H1 (cell line): ENCODE results near the gene NID1. TPM values are rescaled to one million over a fixed set of nuclear protein-coding genes. Genes with fewer than 3 reads are reported as not detected.

ENCODE experiments used
- CTCF ChIA-PET: fragments of 300-600 bp; sonication (Branson Sonifier 250); formaldehyde crosslinking; loops from one replicate; lab custom pipeline; 2021; ENCODE audit not compliant: partially characterized antibody; lab: Charles Lee
- POLR2A ChIA-PET: fragments of 300-600 bp; sonication (Branson Sonifier 250); formaldehyde crosslinking; loops from one replicate; lab custom pipeline; 2021; ENCODE audit warnings: inconsistent platforms; ENCODE audit not compliant: partially characterized antibody; lab: Charles Lee
- DNase-seq, 2 experiments: peaks; one replicate each; pipeline versions ENCODE4 v3.0.0 to v3.0.0-alpha.2; 2010 to 2022; ENCODE audit warnings: low spot score in 2 of 2, low read depth in 1 of 2, mixed read lengths in 1 of 2
- FAIRE-seq: peaks from 2 replicates; lab custom pipeline; 2011; peaks lifted over from hg19 to GRCh38; lab: Jason Lieb, UNC
- H2AFZ ChIP-seq: 2 replicates; pipeline ENCODE4 v1.8.1; 2012; ENCODE audit warnings: low read length, inconsistent platforms
- H2AK5ac ChIP-seq: 2 replicates; pipeline ENCODE4 v1.6.1; 2013; ENCODE audit warnings: low read depth, low read length
- H2BK120ac ChIP-seq: replicated peaks from 2 replicates; pipeline ENCODE3; 2013; ENCODE audit warnings: low read depth, low read length, inconsistent platforms
- H2BK12ac ChIP-seq: 2 replicates; pipeline ENCODE4 v1.6.1; 2013; ENCODE audit warnings: low read depth, low read length
- H2BK15ac ChIP-seq: 2 replicates; pipeline ENCODE4 v1.6.1; 2013; ENCODE audit warnings: low read length
- H2BK20ac ChIP-seq: 2 replicates; pipeline ENCODE4 v1.6.1; 2013; ENCODE audit warnings: low read length
- H2BK5ac ChIP-seq: 2 replicates; pipeline ENCODE4 v1.6.1; 2013; ENCODE audit warnings: low read depth, low read length
- H3K14ac ChIP-seq: 2 replicates; pipeline ENCODE4 v1.6.1; 2013; ENCODE audit warnings: inconsistent platforms; ENCODE audit not compliant: insufficient read length
- H3K18ac ChIP-seq: 2 replicates; pipeline ENCODE4 v1.6.1; 2013; ENCODE audit warnings: low read length; ENCODE audit errors: extremely low read depth
- H3K23ac ChIP-seq: 2 replicates; pipeline ENCODE4 v1.6.1; 2013; ENCODE audit warnings: inconsistent platforms; ENCODE audit not compliant: insufficient read length
- H3K23me2 ChIP-seq: 2 replicates; pipeline ENCODE4 v1.6.1; 2013; ENCODE audit warnings: low read depth, low read length
- H3K27ac ChIP-seq: 2 replicates; pipeline ENCODE4 v1.6.1; 2011; ENCODE audit warnings: low read depth, low read length, inconsistent platforms
- H3K27me3 ChIP-seq, 4 experiments: replicated peaks in 1 of 4; 1 replicate in 1 of 4; 2 replicates in 3 of 4; pipeline versions ENCODE4 v1.6.1 to v1.8.1; 2011 to 2013; ENCODE audit warnings: low read length in 3 of 4, mild to moderate bottlenecking in 3 of 4, inconsistent platforms in 2 of 4, mixed read lengths in 2 of 4, moderate library complexity in 1 of 4; ENCODE audit not compliant: control insufficient read depth in 3 of 4, insufficient read depth in 3 of 4; ENCODE audit errors: extremely low read depth in 1 of 4
- H3K36me3 ChIP-seq, 4 experiments: 2 replicates each; pipeline versions ENCODE4 v1.6.1 to v1.8.1; 2011 to 2013; ENCODE audit warnings: mild to moderate bottlenecking in 4 of 4, low read length in 3 of 4, moderate library complexity in 2 of 4, control low read depth in 1 of 4, inconsistent platforms in 1 of 4; ENCODE audit not compliant: insufficient read depth in 4 of 4, control insufficient read depth in 2 of 4
- H3K4ac ChIP-seq: replicated peaks from 2 replicates; pipeline ENCODE3; 2013; ENCODE audit warnings: low read length, low read depth, mixed read lengths, inconsistent platforms; ENCODE audit not compliant: insufficient read length
- H3K4me1 ChIP-seq, 4 experiments: replicated peaks in 1 of 4; 1 replicate in 1 of 4; 2 replicates in 3 of 4; pipeline versions ENCODE4 v1.6.1 to v1.8.1; 2011 to 2013; ENCODE audit warnings: low read length in 3 of 4, inconsistent platforms in 2 of 4, mixed read lengths in 1 of 4; ENCODE audit not compliant: insufficient read depth in 4 of 4, control insufficient read depth in 3 of 4
- H3K4me2 ChIP-seq, 2 experiments: 2 replicates each; pipeline versions ENCODE4 v1.6.1 to v1.8.1; 2011 to 2013; ENCODE audit warnings: low read depth in 2 of 2, low read length in 2 of 2, control low read depth in 1 of 2, inconsistent platforms in 1 of 2, mild to moderate bottlenecking in 1 of 2; ENCODE audit not compliant: insufficient read depth in 1 of 2
- H3K4me3 ChIP-seq, 4 experiments: fragments of 200-600, 300-600 bp in 1 of 4; sonication (generic), shearing (Covaris generic), sonication (Bioruptor Twin) in 1 of 4; 2 replicates each; pipeline versions ENCODE4 v1.5.1 to v1.8.1; 2011 to 2016; ENCODE audit warnings: low read length in 4 of 4, low read depth in 3 of 4, control low read depth in 2 of 4, inconsistent platforms in 2 of 4, mild to moderate bottlenecking in 2 of 4, mixed read lengths in 1 of 4, moderate library complexity in 1 of 4; ENCODE audit not compliant: insufficient read depth in 2 of 4; ENCODE audit errors: extremely low read depth in 1 of 4
- H3K56ac ChIP-seq: replicated peaks from 2 replicates; pipeline ENCODE3; 2013; ENCODE audit warnings: low read depth, mild to moderate bottlenecking, mixed read lengths, low read length, inconsistent platforms; ENCODE audit not compliant: insufficient read length
- H3K79me1 ChIP-seq: 2 replicates; pipeline ENCODE4 v1.6.1; 2013; ENCODE audit warnings: low read depth, low read length, control low read depth
- H3K79me2 ChIP-seq, 2 experiments: 2 replicates each; pipeline versions ENCODE4 v1.6.1 to v1.8.1; 2012 to 2013; ENCODE audit warnings: low read length in 2 of 2, mild to moderate bottlenecking in 2 of 2, inconsistent platforms in 1 of 2; ENCODE audit not compliant: insufficient read depth in 2 of 2, control insufficient read depth in 1 of 2
- H3K9ac ChIP-seq, 4 experiments: replicated peaks in 1 of 4; 1 replicate in 1 of 4; 2 replicates in 3 of 4; pipeline versions ENCODE4 v1.6.1 to v1.8.1; 2011 to 2013; ENCODE audit warnings: low read depth in 3 of 4, low read length in 3 of 4, control low read depth in 2 of 4, mild to moderate bottlenecking in 2 of 4, moderate library complexity in 2 of 4, inconsistent platforms in 1 of 4; ENCODE audit errors: extremely low read depth in 1 of 4
- H3K9me3 ChIP-seq, 2 experiments: 2 replicates each; pipeline versions ENCODE4 v1.6.1 to v1.8.1; 2012 to 2013; ENCODE audit warnings: mild to moderate bottlenecking in 2 of 2, moderate library complexity in 2 of 2, control low read depth in 1 of 2, inconsistent platforms in 1 of 2, low read depth in 1 of 2, low read length in 1 of 2, mixed read lengths in 1 of 2; ENCODE audit not compliant: insufficient read depth in 2 of 2
- H4K20me1 ChIP-seq, 2 experiments: replicated peaks in 1 of 2; 2 replicates each; pipeline versions ENCODE3 to v1.8.1; 2011 to 2013; ENCODE audit warnings: inconsistent platforms in 2 of 2, low read length in 2 of 2, mild to moderate bottlenecking in 1 of 2; ENCODE audit not compliant: insufficient read depth in 2 of 2, control insufficient read depth in 1 of 2
- H4K5ac ChIP-seq: 2 replicates; pipeline ENCODE4 v1.6.1; 2013; ENCODE audit warnings: low read length, low read depth, mixed read lengths, inconsistent platforms; ENCODE audit not compliant: insufficient read length
- H4K8ac ChIP-seq: 2 replicates; pipeline ENCODE4 v1.8.0; 2013; ENCODE audit warnings: mild to moderate bottlenecking, moderate library complexity, low read length, inconsistent platforms; ENCODE audit not compliant: insufficient read depth; ENCODE audit errors: extremely low read depth
- H4K91ac ChIP-seq: replicated peaks from 2 replicates; pipeline ENCODE3; 2013; ENCODE audit warnings: low read length, mixed read lengths, inconsistent platforms; ENCODE audit not compliant: insufficient read length
- BACH1 ChIP-seq: IDR thresholded peaks from 2 replicates; pipeline ENCODE4 v1.6.1; 2012; ENCODE audit warnings: low read length, improper control_type of control experiment
- HDAC2 ChIP-seq, 2 experiments: fragments of 300-600 bp in 1 of 2; sonication (generic) in 1 of 2; IDR thresholded peaks; 2 replicates each; pipeline ENCODE4 v1.6.1; 2011 to 2012; ENCODE audit warnings: low read depth in 2 of 2, low read length in 2 of 2, mild to moderate bottlenecking in 2 of 2, moderate library complexity in 2 of 2, borderline replicate concordance in 1 of 2, inconsistent platforms in 1 of 2
- KDM4A ChIP-seq: IDR thresholded peaks from one replicate; pipeline ENCODE4 v1.7.1; 2012; ENCODE audit warnings: low read depth, mild to moderate bottlenecking, moderate library complexity, low read length, inconsistent platforms; ENCODE audit not compliant: severe bottlenecking
- RNF2 ChIP-seq: fragments of 200-900, 300-1000 bp; sonication (generic); IDR thresholded peaks from 2 replicates; pipeline ENCODE4 v1.7.1; 2016; ENCODE audit warnings: borderline replicate concordance, low read depth, mild to moderate bottlenecking, antibody characterized with exemption, low read length; ENCODE audit not compliant: poor library complexity, severe bottlenecking; ENCODE audit errors: missing control alignments
- WGBS, 2 experiments: shearing (Covaris generic) in 1 of 2; methylation state at CpG; one replicate each; pipeline versions ENCODE4 v1.1.6 to v1.1.7; 2013 to 2015; ENCODE audit warnings: low lambda C conversion rate in 2 of 2, mixed read lengths in 2 of 2, inconsistent platforms in 1 of 2, low coverage in 1 of 2, missing lambda C conversion rate in 1 of 2; ENCODE audit not compliant: insufficient replicate concordance in 2 of 2, insufficient coverage in 1 of 2, insufficient read length in 1 of 2; ENCODE audit errors: extremely low coverage in 1 of 2, missing lambda C conversion rate in 1 of 2; 5-methylcytosine and 5-hydroxymethylcytosine counted together
- polyA plus RNA-seq, 7 experiments: library from polyadenylated mRNA; depleted of rRNA in 3 of 7; stranded (reverse) in 5 of 7; unstranded in 2 of 7; fragments of >200 nt in 5 of 7; fragments of 200-250 nt in 2 of 7; gene quantifications; 1 replicate in 5 of 7; 2 replicates in 1 of 7; 4 replicates in 1 of 7; pipeline versions ENCODE4 v1.2.1 to v1.2.3, GENCODE V29; 2011 to 2013; ENCODE audit warnings: missing spikeins in 2 of 7, mixed read lengths in 2 of 7
- total RNA-seq: library from RNA; stranded (reverse); fragmentation: NEBNext Ultra II Directional; extraction: Animal tissue kit (Norgen Biotek cat#: 25700); gene quantifications from 2 replicates; pipeline ENCODE4 v1.2.1, GENCODE V29; 2021
- TF ChIP-seq, protein P1 (sequence below), 3 experiments: IDR thresholded peaks; 1 replicate in 2 of 3; 2 replicates in 1 of 3; pipeline versions ENCODE4 v1.5.1 to v1.6.1; 2011; ENCODE audit warnings: low read length in 3 of 3, mild to moderate bottlenecking in 3 of 3, inconsistent platforms in 2 of 3, low read depth in 1 of 3, moderate library complexity in 1 of 3; ENCODE audit not compliant: insufficient read depth in 1 of 3; ENCODE audit errors: control extremely low read depth in 1 of 3

Gene NID1
- total and polyA plus RNA-seq, 2 of the 8 experiments (the other 6 are each of a cell fraction or from before 2014, with no cell fraction given), result 20.9 to 25.4 TPM

DNA sequence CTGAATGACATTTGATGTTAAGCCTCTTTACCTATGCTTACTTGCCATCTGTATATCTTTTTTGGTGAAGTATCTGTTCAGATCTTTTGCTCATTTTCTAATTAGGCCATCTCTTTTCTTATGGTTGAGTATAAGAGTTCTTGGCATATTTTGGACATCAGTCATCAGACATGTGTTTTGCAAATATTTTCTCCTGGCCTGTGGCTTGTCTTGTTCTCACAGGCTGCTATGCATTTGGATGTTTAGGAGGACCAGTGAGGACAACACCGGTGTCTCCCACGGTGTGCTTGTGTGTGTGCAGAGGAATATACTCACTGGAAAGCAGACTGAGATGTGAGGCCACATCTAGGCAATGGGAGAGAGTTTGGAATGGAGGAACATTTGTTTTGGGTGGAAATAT is 111.1 kb downstream of the NID1 start:
- Histone ChIP-seq H3K79me1 (no peaks in the 10 kb centered on the region), H3K9me3 (no peaks in the 10 kb centered on the region), H2BK120ac (no peak overlapping the region), H2BK15ac (no peak overlapping the region), H4K91ac (no peak overlapping the region), H3K9ac (no peak overlapping the region), H3K36me3 (no peaks in the 10 kb centered on the region), H3K27me3 (no peaks in the 10 kb centered on the region; a peak in 2 of 7 replicates), H3K23me2 (no peaks in the 10 kb centered on the region), H3K56ac (no peak overlapping the region), H4K5ac (no peak overlapping the region), H3K4ac (no peak overlapping the region), H2AFZ (no peak overlapping the region), H2BK12ac (no peak overlapping the region), H2BK5ac (no peak overlapping the region), H3K18ac (no peak overlapping the region), H4K20me1 (no peaks in the 10 kb centered on the region), H3K4me1 (no peaks in the 10 kb centered on the region; a peak in 3 of 7 replicates), H3K27ac (no peak overlapping the region), H3K4me3 (no peak overlapping the region), H3K23ac (no peak overlapping the region), H2AK5ac (no peak overlapping the region), H3K14ac (no peak overlapping the region), H3K79me2 (no peaks in the 10 kb centered on the region), H2BK20ac (no peak overlapping the region), H3K4me2 (no peak overlapping the region), H4K8ac (no peak overlapping the region)
- POLR2A ChIA-PET, result no interaction called here
- CTCF ChIA-PET, result interaction anchor here (1.6 to 2.2 kb wide), 2 partner anchors 9 to 18 kb away, joined by 3 to 5 read pairs; no protein-coding TSS in a partner anchor
- TF ChIP-seq KDM4A, result no peak
- no peak for TF ChIP-seq HDAC2 (IDR thresholded peaks at IDR 0.05; ENCODE audit: borderline replicate concordance in 1 of 2, low read depth in 2 of 2, low read length in 2 of 2)
- TF ChIP-seq BACH1, result no peak
- TF ChIP-seq, protein P1, sequence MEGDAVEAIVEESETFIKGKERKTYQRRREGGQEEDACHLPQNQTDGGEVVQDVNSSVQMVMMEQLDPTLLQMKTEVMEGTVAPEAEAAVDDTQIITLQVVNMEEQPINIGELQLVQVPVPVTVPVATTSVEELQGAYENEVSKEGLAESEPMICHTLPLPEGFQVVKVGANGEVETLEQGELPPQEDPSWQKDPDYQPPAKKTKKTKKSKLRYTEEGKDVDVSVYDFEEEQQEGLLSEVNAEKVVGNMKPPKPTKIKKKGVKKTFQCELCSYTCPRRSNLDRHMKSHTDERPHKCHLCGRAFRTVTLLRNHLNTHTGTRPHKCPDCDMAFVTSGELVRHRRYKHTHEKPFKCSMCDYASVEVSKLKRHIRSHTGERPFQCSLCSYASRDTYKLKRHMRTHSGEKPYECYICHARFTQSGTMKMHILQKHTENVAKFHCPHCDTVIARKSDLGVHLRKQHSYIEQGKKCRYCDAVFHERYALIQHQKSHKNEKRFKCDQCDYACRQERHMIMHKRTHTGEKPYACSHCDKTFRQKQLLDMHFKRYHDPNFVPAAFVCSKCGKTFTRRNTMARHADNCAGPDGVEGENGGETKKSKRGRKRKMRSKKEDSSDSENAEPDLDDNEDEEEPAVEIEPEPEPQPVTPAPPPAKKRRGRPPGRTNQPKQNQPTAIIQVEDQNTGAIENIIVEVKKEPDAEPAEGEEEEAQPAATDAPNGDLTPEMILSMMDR (IDR thresholded peaks at IDR 0.05; ENCODE audit: control extremely low read depth in 1 of 3, insufficient read depth in 1 of 3, low read depth in 1 of 3, low read length in 3 of 3), result no peak
- no peak for TF ChIP-seq RNF2
- FAIRE-seq, result no peak
- DNase-seq, result no peak
- whole genome bisulfite sequencing, 2 experiments, result 85% methylated on average over 2 of the region's 2 CpGs; no CpG with 5 or more reads in 1 of the 2 experiments
